Measurements from ENCODE around the gene TCF7L2. TPM values are rescaled to one million over a fixed set of nuclear protein-coding genes. Genes with fewer than 3 reads are reported as not detected.

The TCF7L2 gene
- total and polyA plus RNA-seq, 2 donors, result 1.4 to 11.1 TPM

GRCh38 chr10:113177156-113177935, 227.3 kb downstream of the TCF7L2 start:
- no peak overlapping the region for H3K27ac ChIP-seq (ENCODE audit: low read depth in 1 of 2, low read length in 1 of 2)
- H3K36me3 ChIP-seq (ENCODE audit: control insufficient read depth in 2 of 2, insufficient read depth in 2 of 2, low read length in 1 of 2), result no peaks in the 10 kb centered on the region
- H3K4me1 ChIP-seq (ENCODE audit: control insufficient read depth in 2 of 2, insufficient read depth in 2 of 2, low read length in 2 of 2), result no peaks in the 10 kb centered on the region
- no peaks in the 10 kb centered on the region for H3K27me3 ChIP-seq (ENCODE audit: control insufficient read depth in 2 of 2, insufficient read depth in 1 of 2, low read length in 1 of 2)
- H3K4me3 ChIP-seq (ENCODE audit: low read length in 2 of 2), result no peak overlapping the region
- 96% methylated on average over 16 of the region's 16 CpGs for WGBS
- H3K9me3 ChIP-seq (ENCODE audit: control insufficient read depth in 2 of 2, insufficient read depth in 1 of 2, low read length in 1 of 2), result peaks cover 0 to 5% of the 10 kb centered on the region in 2 donors
- no peak for DNase-seq (ENCODE audit: low read depth in 6 of 9, low spot score in 9 of 9)

GRCh38 chr10:113177936-113178335, 227.9 kb downstream of the TCF7L2 start:
- no peak for DNase-seq (ENCODE audit: low read depth in 6 of 9, low spot score in 9 of 9)
- no peaks in the 10 kb centered on the region for H3K36me3 ChIP-seq (ENCODE audit: control insufficient read depth in 2 of 2, insufficient read depth in 2 of 2, low read length in 1 of 2)
- H3K9me3 ChIP-seq (ENCODE audit: control insufficient read depth in 2 of 2, insufficient read depth in 1 of 2, low read length in 1 of 2), result peaks cover 0 to 5% of the 10 kb centered on the region in 2 donors
- WGBS, result over 99% methylated on average over 11 of the region's 11 CpGs
- no peaks in the 10 kb centered on the region for H3K4me1 ChIP-seq (ENCODE audit: control insufficient read depth in 2 of 2, insufficient read depth in 2 of 2, low read length in 2 of 2)
- no peaks in the 10 kb centered on the region for H3K27me3 ChIP-seq (ENCODE audit: control insufficient read depth in 2 of 2, insufficient read depth in 1 of 2, low read length in 1 of 2)
- H3K27ac ChIP-seq (ENCODE audit: low read depth in 1 of 2, low read length in 1 of 2), result no peak overlapping the region
- H3K4me3 ChIP-seq (ENCODE audit: low read length in 2 of 2), result no peak overlapping the region

- no peaks in the 10 kb centered on the region for H3K36me3 ChIP-seq (ENCODE audit: control insufficient read depth in 2 of 2, insufficient read depth in 2 of 2, low read length in 1 of 2)
- peaks cover 0 to 5% of the 10 kb centered on the region in 2 donors for H3K9me3 ChIP-seq (ENCODE audit: control insufficient read depth in 2 of 2, insufficient read depth in 1 of 2, low read length in 1 of 2)
- no peaks in the 10 kb centered on the region for H3K27me3 ChIP-seq (ENCODE audit: control insufficient read depth in 2 of 2, insufficient read depth in 1 of 2, low read length in 1 of 2)
- no peak overlapping the region for H3K4me3 ChIP-seq (ENCODE audit: low read length in 2 of 2)
- WGBS, result 96% methylated on average over 3 of the region's 3 CpGs
- no peak overlapping the region for H3K27ac ChIP-seq (ENCODE audit: low read depth in 1 of 2, low read length in 1 of 2)
- no peaks in the 10 kb centered on the region for H3K4me1 ChIP-seq (ENCODE audit: control insufficient read depth in 2 of 2, insufficient read depth in 2 of 2, low read length in 2 of 2)
- DNase-seq (ENCODE audit: low read depth in 6 of 9, low spot score in 9 of 9), result no peak
Measured at GRCh38 chr10:113178771-113179170, 228.7 kb downstream of the TCF7L2 start.

GRCh38 chr10:113179265-113179664, 229.2 kb downstream of the TCF7L2 start:
- Histone ChIP-seq H3K4me3 (ENCODE audit: low read length in 2 of 2) (no peak overlapping the region), H3K4me1 (ENCODE audit: control insufficient read depth in 2 of 2, insufficient read depth in 2 of 2, low read length in 2 of 2) (no peaks in the 10 kb centered on the region), H3K27ac (ENCODE audit: low read depth in 1 of 2, low read length in 1 of 2) (no peak overlapping the region), H3K36me3 (ENCODE audit: control insufficient read depth in 2 of 2, insufficient read depth in 2 of 2, low read length in 1 of 2) (no peaks in the 10 kb centered on the region), H3K9me3 (ENCODE audit: control insufficient read depth in 2 of 2, insufficient read depth in 1 of 2, low read length in 1 of 2) (peaks cover 0 to 5% of the 10 kb centered on the region in 2 donors), H3K27me3 (ENCODE audit: control insufficient read depth in 2 of 2, insufficient read depth in 1 of 2, low read length in 1 of 2) (no peaks in the 10 kb centered on the region)
- DNase-seq (ENCODE audit: low read depth in 6 of 9, low spot score in 9 of 9), result no peak
- WGBS, result 95% methylated on average over 6 of the region's 6 CpGs

- WGBS, result 98% methylated on average over 3 of the region's 3 CpGs
- Histone ChIP-seq H3K27ac (ENCODE audit: low read depth in 1 of 2, low read length in 1 of 2) (no peak overlapping the region), H3K4me3 (ENCODE audit: low read length in 2 of 2) (no peak overlapping the region)
Measured at GRCh38 chr10:113179966-113180365, 229.9 kb downstream of the TCF7L2 start.

GRCh38 chr10:113180401-113181154, 230.5 kb downstream of the TCF7L2 start:
- H3K4me1 ChIP-seq (ENCODE audit: control insufficient read depth in 2 of 2, insufficient read depth in 2 of 2, low read length in 2 of 2), result no peaks in the 10 kb centered on the region
- no peak for DNase-seq (ENCODE audit: low read depth in 6 of 9, low spot score in 9 of 9)
- H3K4me3 ChIP-seq (ENCODE audit: low read length in 2 of 2), result no peak overlapping the region
- no peak overlapping the region for H3K27ac ChIP-seq (ENCODE audit: low read depth in 1 of 2, low read length in 1 of 2)
- peaks cover 0 to 5% of the 10 kb centered on the region in 2 donors for H3K9me3 ChIP-seq (ENCODE audit: control insufficient read depth in 2 of 2, insufficient read depth in 1 of 2, low read length in 1 of 2)
- 80% methylated on average over 10 of the region's 10 CpGs for WGBS
- H3K27me3 ChIP-seq (ENCODE audit: control insufficient read depth in 2 of 2, insufficient read depth in 1 of 2, low read length in 1 of 2), result no peaks in the 10 kb centered on the region
- H3K36me3 ChIP-seq (ENCODE audit: control insufficient read depth in 2 of 2, insufficient read depth in 2 of 2, low read length in 1 of 2), result no peaks in the 10 kb centered on the region

More at GRCh38 chr10:113179966-113180365, 229.9 kb downstream of the TCF7L2 start:
- Histone ChIP-seq H3K9me3 (ENCODE audit: control insufficient read depth in 2 of 2, insufficient read depth in 1 of 2, low read length in 1 of 2) (peaks cover 0 to 5% of the 10 kb centered on the region in 2 donors), H3K27me3 (ENCODE audit: control insufficient read depth in 2 of 2, insufficient read depth in 1 of 2, low read length in 1 of 2) (no peaks in the 10 kb centered on the region), H3K4me1 (ENCODE audit: control insufficient read depth in 2 of 2, insufficient read depth in 2 of 2, low read length in 2 of 2) (no peaks in the 10 kb centered on the region), H3K36me3 (ENCODE audit: control insufficient read depth in 2 of 2, insufficient read depth in 2 of 2, low read length in 1 of 2) (no peaks in the 10 kb centered on the region)
- no peak for DNase-seq (ENCODE audit: low read depth in 6 of 9, low spot score in 9 of 9)

- over 99% methylated on average over 3 of the region's 3 CpGs for WGBS
- Histone ChIP-seq H3K27me3 (ENCODE audit: control insufficient read depth in 2 of 2, insufficient read depth in 1 of 2, low read length in 1 of 2) (no peaks in the 10 kb centered on the region), H3K4me1 (ENCODE audit: control insufficient read depth in 2 of 2, insufficient read depth in 2 of 2, low read length in 2 of 2) (no peaks in the 10 kb centered on the region), H3K36me3 (ENCODE audit: control insufficient read depth in 2 of 2, insufficient read depth in 2 of 2, low read length in 1 of 2) (no peaks in the 10 kb centered on the region), H3K9me3 (ENCODE audit: control insufficient read depth in 2 of 2, insufficient read depth in 1 of 2, low read length in 1 of 2) (peaks cover 0 to 5% of the 10 kb centered on the region in 2 donors), H3K4me3 (ENCODE audit: low read length in 2 of 2) (no peak overlapping the region), H3K27ac (ENCODE audit: low read depth in 1 of 2, low read length in 1 of 2) (no peak overlapping the region)
- DNase-seq (ENCODE audit: low read depth in 6 of 9, low spot score in 9 of 9), result no peak
Measured at GRCh38 chr10:113182154-113182553, 232.1 kb downstream of the TCF7L2 start.

- peaks cover 0 to 8% of the 10 kb centered on the region in 2 donors for H3K9me3 ChIP-seq (ENCODE audit: control insufficient read depth in 2 of 2, insufficient read depth in 1 of 2, low read length in 1 of 2)
- no peaks in the 10 kb centered on the region for H3K36me3 ChIP-seq (ENCODE audit: control insufficient read depth in 2 of 2, insufficient read depth in 2 of 2, low read length in 1 of 2)
- 96% methylated on average over 13 of the region's 13 CpGs for WGBS
- no peaks in the 10 kb centered on the region for H3K27me3 ChIP-seq (ENCODE audit: control insufficient read depth in 2 of 2, insufficient read depth in 1 of 2, low read length in 1 of 2)
- H3K4me3 ChIP-seq (ENCODE audit: low read length in 2 of 2), result no peak overlapping the region
- no peak overlapping the region for H3K27ac ChIP-seq (ENCODE audit: low read depth in 1 of 2, low read length in 1 of 2)
- DNase-seq (ENCODE audit: low read depth in 6 of 9, low spot score in 9 of 9), result no peak
- no peaks in the 10 kb centered on the region for H3K4me1 ChIP-seq (ENCODE audit: control insufficient read depth in 2 of 2, insufficient read depth in 2 of 2, low read length in 2 of 2)
Measured at GRCh38 chr10:113183573-113183972, 233.5 kb downstream of the TCF7L2 start.

- Histone ChIP-seq H3K4me1 (ENCODE audit: control insufficient read depth in 2 of 2, insufficient read depth in 2 of 2, low read length in 2 of 2) (no peaks in the 10 kb centered on the region), H3K27me3 (ENCODE audit: control insufficient read depth in 2 of 2, insufficient read depth in 1 of 2, low read length in 1 of 2) (no peaks in the 10 kb centered on the region), H3K9me3 (ENCODE audit: control insufficient read depth in 2 of 2, insufficient read depth in 1 of 2, low read length in 1 of 2) (peaks cover 0 to 4% of the 10 kb centered on the region in 2 donors), H3K4me3 (ENCODE audit: low read length in 2 of 2) (no peak overlapping the region), H3K27ac (ENCODE audit: low read depth in 1 of 2, low read length in 1 of 2) (no peak overlapping the region), H3K36me3 (ENCODE audit: control insufficient read depth in 2 of 2, insufficient read depth in 2 of 2, low read length in 1 of 2) (no peaks in the 10 kb centered on the region)
- WGBS, result 89% methylated on average over 10 of the region's 10 CpGs
- DNase-seq (ENCODE audit: low read depth in 6 of 9, low spot score in 9 of 9), result no peak
Measured at GRCh38 chr10:113187063-113187777, 237.2 kb downstream of the TCF7L2 start.
